ENCODE measurements around the gene ZNF432. TPM values are rescaled to one million over a fixed set of nuclear protein-coding genes. Genes with fewer than 3 reads are reported as not detected.

The ZNF432 gene
- polyA plus RNA-seq, 1 of the 3 experiments (the other 2 are of a cell fraction): 2.9 TPM

DNA sequence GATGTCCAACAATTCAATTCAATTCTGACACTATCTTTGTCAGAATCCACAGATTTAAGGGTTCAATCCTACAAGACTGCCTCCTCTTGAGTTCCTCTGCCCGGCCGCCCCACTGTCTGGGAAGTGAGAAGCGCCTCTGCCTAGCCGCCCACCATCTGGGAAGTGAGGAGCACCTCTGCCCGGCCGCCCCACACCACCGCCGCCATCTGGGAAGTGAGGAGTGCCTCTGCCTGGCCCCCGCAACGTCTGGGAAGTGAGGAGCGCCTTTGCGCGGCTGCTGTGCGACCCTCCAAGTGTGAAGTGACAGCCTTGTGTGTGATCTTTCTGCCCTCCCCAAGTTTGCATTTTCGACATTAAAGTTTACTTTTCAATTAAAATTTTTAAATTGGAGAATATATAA is 26.4 kb downstream of the ZNF432 start:
- no peaks in the 10 kb centered on the region for H3F3A ChIP-seq (replicated peaks; ENCODE audit: insufficient read depth)
- POLR2A ChIA-PET: no interaction called here
- peaks cover 76 to 84% of the 10 kb centered on the region in 2 experiments for H3K36me3 ChIP-seq (replicated peaks in 1 of 2; ENCODE audit: control insufficient read depth in 1 of 2, insufficient read depth in 2 of 2, low read length in 1 of 2)
- H3K4me3 ChIP-seq (ENCODE audit: low read depth in 2 of 2, low read length in 1 of 2): no peak overlapping the region; a peak in 1 of 4 replicates
- H3K9me2 ChIP-seq: no peaks in the 10 kb centered on the region
- no peak for DNase-seq
- no peaks in the 10 kb centered on the region for H3K4me1 ChIP-seq (ENCODE audit: control insufficient read depth in 1 of 2, insufficient read depth in 2 of 2, low read depth in 1 of 2, low read length in 1 of 2)
- H3K9ac ChIP-seq: no peak overlapping the region
- H3K4me2 ChIP-seq: no peak overlapping the region
- no peaks in the 10 kb centered on the region; the same call in 1 of the 2 replicates for H3K9me3 ChIP-seq
- CTCF ChIA-PET: no interaction called here
- H3K79me2 ChIP-seq (ENCODE audit: insufficient read depth): peaks cover 16% of the 10 kb centered on the region
- no peaks in the 10 kb centered on the region for H3K27me3 ChIP-seq (ENCODE audit: insufficient read depth)
- WGBS (ENCODE audit: low lambda C conversion rate): 92% methylated on average over 15 of the region's 15 CpGs
- no peaks in the 10 kb centered on the region for H4K20me1 ChIP-seq (ENCODE audit: insufficient read depth)
- no peak overlapping the region for H3K27ac ChIP-seq (ENCODE audit: low read depth in 2 of 2, low read length in 1 of 2)
- TF ChIP-seq EP300 (IDR thresholded peaks at IDR 0.05; ENCODE audit: borderline replicate concordance in 1 of 2, low read depth in 1 of 2, low read length in 1 of 2) (no peak), JUND (IDR thresholded peaks at IDR 0.05) (no peak), NFIC (IDR thresholded peaks at IDR 0.05; ENCODE audit: borderline replicate concordance) (no peak), RAD21 (IDR thresholded peaks at IDR 0.05; ENCODE audit: low read length) (no peak)
- TF ChIP-seq, protein P1, sequence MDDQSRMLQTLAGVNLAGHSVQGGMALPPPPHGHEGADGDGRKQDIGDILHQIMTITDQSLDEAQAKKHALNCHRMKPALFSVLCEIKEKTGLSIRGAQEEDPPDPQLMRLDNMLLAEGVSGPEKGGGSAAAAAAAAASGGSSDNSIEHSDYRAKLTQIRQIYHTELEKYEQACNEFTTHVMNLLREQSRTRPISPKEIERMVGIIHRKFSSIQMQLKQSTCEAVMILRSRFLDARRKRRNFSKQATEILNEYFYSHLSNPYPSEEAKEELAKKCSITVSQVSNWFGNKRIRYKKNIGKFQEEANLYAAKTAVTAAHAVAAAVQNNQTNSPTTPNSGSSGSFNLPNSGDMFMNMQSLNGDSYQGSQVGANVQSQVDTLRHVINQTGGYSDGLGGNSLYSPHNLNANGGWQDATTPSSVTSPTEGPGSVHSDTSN (IDR thresholded peaks at IDR 0.05): no peak
- TF ChIP-seq, protein P2, sequence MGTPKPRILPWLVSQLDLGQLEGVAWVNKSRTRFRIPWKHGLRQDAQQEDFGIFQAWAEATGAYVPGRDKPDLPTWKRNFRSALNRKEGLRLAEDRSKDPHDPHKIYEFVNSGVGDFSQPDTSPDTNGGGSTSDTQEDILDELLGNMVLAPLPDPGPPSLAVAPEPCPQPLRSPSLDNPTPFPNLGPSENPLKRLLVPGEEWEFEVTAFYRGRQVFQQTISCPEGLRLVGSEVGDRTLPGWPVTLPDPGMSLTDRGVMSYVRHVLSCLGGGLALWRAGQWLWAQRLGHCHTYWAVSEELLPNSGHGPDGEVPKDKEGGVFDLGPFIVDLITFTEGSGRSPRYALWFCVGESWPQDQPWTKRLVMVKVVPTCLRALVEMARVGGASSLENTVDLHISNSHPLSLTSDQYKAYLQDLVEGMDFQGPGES (IDR thresholded peaks at IDR 0.05; ENCODE audit: low read depth, low read length): no peak
- H2AFZ ChIP-seq (ENCODE audit: low read depth): no peak overlapping the region

GRCh38 chr19:52020506-52020905 is 28.1 kb downstream of the ZNF432 start:
- ChIA-PET POLR2A (no interaction called here), CTCF (no interaction called here)
- H3K4me2 ChIP-seq: no peak overlapping the region
- H3K9ac ChIP-seq: no peak overlapping the region
- peaks cover 6% of the 10 kb centered on the region; the same call in 1 of the 2 replicates for H3K79me2 ChIP-seq (ENCODE audit: insufficient read depth)
- H3K9me3 ChIP-seq: no peaks in the 10 kb centered on the region; the same call in 1 of the 2 replicates
- no peaks in the 10 kb centered on the region for H3F3A ChIP-seq (replicated peaks; ENCODE audit: insufficient read depth)
- H3K9me2 ChIP-seq: no peaks in the 10 kb centered on the region
- 93% methylated on average over 4 of the region's 4 CpGs for WGBS (ENCODE audit: low lambda C conversion rate)
- H2AFZ ChIP-seq (ENCODE audit: low read depth): no peak overlapping the region
- H3K27me3 ChIP-seq (ENCODE audit: insufficient read depth): no peaks in the 10 kb centered on the region
- H4K20me1 ChIP-seq (ENCODE audit: insufficient read depth): no peaks in the 10 kb centered on the region
- no peak for DNase-seq
- no peak for TF ChIP-seq EZH2phosphoT487 (IDR thresholded peaks at IDR 0.05; ENCODE audit: borderline replicate concordance, low read depth)
- H3K4me1 ChIP-seq (ENCODE audit: control insufficient read depth in 1 of 2, insufficient read depth in 2 of 2, low read depth in 1 of 2, low read length in 1 of 2): no peaks in the 10 kb centered on the region
- no peak overlapping the region; a peak in 1 of 4 replicates for H3K4me3 ChIP-seq (ENCODE audit: low read depth in 2 of 2, low read length in 1 of 2)
- H3K36me3 ChIP-seq (replicated peaks in 1 of 2; ENCODE audit: control insufficient read depth in 1 of 2, insufficient read depth in 2 of 2, low read length in 1 of 2): peaks cover 88 to 95% of the 10 kb centered on the region in 2 experiments
- H3K27ac ChIP-seq (ENCODE audit: low read depth in 2 of 2, low read length in 1 of 2): no peak overlapping the region

- CTCF ChIA-PET: no interaction called here
- POLR2A ChIA-PET: no interaction called here
- Histone ChIP-seq H3K9me3 (peaks cover 10% of the 10 kb centered on the region; the same call in 1 of the 2 replicates), H3K36me3 (replicated peaks in 1 of 2; ENCODE audit: control insufficient read depth in 1 of 2, insufficient read depth in 2 of 2, low read length in 1 of 2) (peaks cover 20 to 24% of the 10 kb centered on the region in 2 experiments), H4K20me1 (ENCODE audit: insufficient read depth) (no peaks in the 10 kb centered on the region), H2AFZ (ENCODE audit: low read depth) (no peak overlapping the region), H3F3A (replicated peaks; ENCODE audit: insufficient read depth) (peaks cover 5% of the 10 kb centered on the region), H3K27ac (ENCODE audit: low read depth in 2 of 2, low read length in 1 of 2) (no peak overlapping the region), H3K9ac (no peak overlapping the region), H3K4me3 (ENCODE audit: low read depth in 2 of 2, low read length in 1 of 2) (no peak overlapping the region), H3K9me2 (no peaks in the 10 kb centered on the region), H3K4me1 (ENCODE audit: control insufficient read depth in 1 of 2, insufficient read depth in 2 of 2, low read depth in 1 of 2, low read length in 1 of 2) (peaks cover 0 to 5% of the 10 kb centered on the region in 2 experiments; a peak in 1 of 4 replicates), H3K79me2 (ENCODE audit: insufficient read depth) (peaks cover 14% of the 10 kb centered on the region; the same call in 1 of the 2 replicates), H3K4me2 (no peak overlapping the region), H3K27me3 (ENCODE audit: insufficient read depth) (no peaks in the 10 kb centered on the region)
- 100% methylated on average over 1 of the region's 1 CpG for WGBS (ENCODE audit: low lambda C conversion rate)
- DNase-seq: no peak
- no peak for TF ChIP-seq RFX5 (IDR thresholded peaks at IDR 0.05; ENCODE audit: low read length)
- no peak for TF ChIP-seq RAD21 (IDR thresholded peaks at IDR 0.05; ENCODE audit: low read length)
- no peak for TF ChIP-seq POLR2AphosphoS5 (IDR thresholded peaks at IDR 0.05; ENCODE audit: low read depth, low read length)
- no peak for TF ChIP-seq TCF12 (IDR thresholded peaks at IDR 0.05)
- TF ChIP-seq NRF1 (IDR thresholded peaks at IDR 0.05; ENCODE audit: low read depth, low read length): no peak
- TF ChIP-seq MEF2A (IDR thresholded peaks at IDR 0.05; ENCODE audit: borderline replicate concordance, low read depth): no peak
- no peak for TF ChIP-seq MAX (IDR thresholded peaks at IDR 0.05; ENCODE audit: low read depth)
- no peak for TF ChIP-seq MXI1 (IDR thresholded peaks at IDR 0.05; ENCODE audit: low read depth, low read length)
- no peak for TF ChIP-seq CTCF (IDR thresholded peaks at IDR 0.05)
- no peak for TF ChIP-seq JUND (IDR thresholded peaks at IDR 0.05)
- TF ChIP-seq EZH2phosphoT487 (IDR thresholded peaks at IDR 0.05; ENCODE audit: borderline replicate concordance, low read depth): no peak
- TF ChIP-seq, protein P3, sequence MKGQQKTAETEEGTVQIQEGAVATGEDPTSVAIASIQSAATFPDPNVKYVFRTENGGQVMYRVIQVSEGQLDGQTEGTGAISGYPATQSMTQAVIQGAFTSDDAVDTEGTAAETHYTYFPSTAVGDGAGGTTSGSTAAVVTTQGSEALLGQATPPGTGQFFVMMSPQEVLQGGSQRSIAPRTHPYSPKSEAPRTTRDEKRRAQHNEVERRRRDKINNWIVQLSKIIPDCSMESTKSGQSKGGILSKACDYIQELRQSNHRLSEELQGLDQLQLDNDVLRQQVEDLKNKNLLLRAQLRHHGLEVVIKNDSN (IDR thresholded peaks at IDR 0.05; ENCODE audit: borderline replicate concordance, low read depth): no peak
- TF ChIP-seq CHD2 (IDR thresholded peaks at IDR 0.05; ENCODE audit: low read length, partially characterized antibody): no peak
Observed at GRCh38 chr19:52010674-52011073, 38.0 kb downstream of the ZNF432 start.
